Measurements from ENCODE around the gene CAPS.

GRCh38 chr19:5864725-5865486 lies 49.1 kb upstream of the CAPS start:
- TF ChIP-seq CTCF (conservative IDR thresholded peaks at IDR 0.05): no peak
- no peak for TF ChIP-seq ZFX (IDR thresholded peaks at IDR 0.05)
